ENCODE data around the gene TTC6. TPM values are rescaled to one million over a fixed set of nuclear protein-coding genes. Genes with fewer than 3 reads are reported as not detected.

The TTC6 gene
- total RNA-seq, 1 experiment from 2014 or later = 0.54 TPM

- ChIA-PET CTCF (no interaction called here), POLR2A (no interaction called here)
- in situ Hi-C loops (cut with HindIII; ENCODE audit: low pct_unique_long_range_greater_than_20kb, low sequenced_read_pairs) = no loop called here
- TF ChIP-seq REST (IDR thresholded peaks at IDR 0.05; ENCODE audit: insufficient read depth in 1 of 2, low read depth in 2 of 2, low read length in 1 of 2) = no peak
- TF ChIP-seq TCF7L2 (IDR thresholded peaks at IDR 0.05; ENCODE audit: low read depth, low read length) = no peak
- no peak for TF ChIP-seq POLR2AphosphoS5 (IDR thresholded peaks at IDR 0.05; ENCODE audit: low read depth, low read length)
- no peak for TF ChIP-seq SIN3A (IDR thresholded peaks at IDR 0.05; ENCODE audit: borderline replicate concordance, insufficient read depth, low read depth, low read length)
- ATAC-seq (no peak), DNase-seq (ENCODE audit: low read depth, low spot score) (no peak)
- intact Hi-C loops (cut with micrococcal nuclease; ENCODE audit: unreplicated experiment) = no loop called here
- no TSS peak for BruUV-seq (replicated peaks)
- Histone ChIP-seq H3K27ac (ENCODE audit: low read length) (no peak overlapping the region), H3K4me3 (ENCODE audit: low read depth in 2 of 2, low read length in 2 of 2) (no peak overlapping the region), H3K27me3 (ENCODE audit: control insufficient read depth, insufficient read depth, low read length) (no peaks in the 10 kb centered on the region), H3K36me3 (ENCODE audit: control insufficient read depth, insufficient read depth, low read length) (no peaks in the 10 kb centered on the region), H3K4me1 (ENCODE audit: control insufficient read depth, insufficient read depth, low read length) (no peaks in the 10 kb centered on the region), H3K9me3 (ENCODE audit: control insufficient read depth, insufficient read depth, low read depth, low read length) (no peaks in the 10 kb centered on the region)
These were observed 43.2 kb downstream of the TTC6 start for GRCh38 chr14:37638599-37638998.

- no TSS peak for BruUV-seq (replicated peaks)
- ATAC-seq (no peak), DNase-seq (ENCODE audit: low read depth, low spot score) (no peak)
- Histone ChIP-seq H3K9me3 (ENCODE audit: control insufficient read depth, insufficient read depth, low read depth, low read length) (no peaks in the 10 kb centered on the region), H3K27ac (ENCODE audit: low read length) (no peak overlapping the region), H3K4me3 (ENCODE audit: low read depth in 2 of 2, low read length in 2 of 2) (no peak overlapping the region), H3K36me3 (ENCODE audit: control insufficient read depth, insufficient read depth, low read length) (no peaks in the 10 kb centered on the region), H3K4me1 (ENCODE audit: control insufficient read depth, insufficient read depth, low read length) (no peaks in the 10 kb centered on the region), H3K27me3 (ENCODE audit: control insufficient read depth, insufficient read depth, low read length) (no peaks in the 10 kb centered on the region)
- ChIA-PET POLR2A (no interaction called here), CTCF (no interaction called here)
- in situ Hi-C loops (cut with HindIII; ENCODE audit: low pct_unique_long_range_greater_than_20kb, low sequenced_read_pairs) (no loop called here), intact Hi-C loops (cut with micrococcal nuclease; ENCODE audit: unreplicated experiment) (no loop called here)
- TF ChIP-seq SIN3A (IDR thresholded peaks at IDR 0.05; ENCODE audit: borderline replicate concordance, insufficient read depth, low read depth, low read length) (no peak), TCF7L2 (IDR thresholded peaks at IDR 0.05; ENCODE audit: low read depth, low read length) (peak; percentile 81), POLR2AphosphoS5 (IDR thresholded peaks at IDR 0.05; ENCODE audit: low read depth, low read length) (no peak), REST (IDR thresholded peaks at IDR 0.05; ENCODE audit: insufficient read depth in 1 of 2, low read depth in 2 of 2, low read length in 1 of 2) (no peak), CTCF (IDR thresholded peaks at IDR 0.05) (no peak)
These were observed 45.7 kb downstream of the TTC6 start for GRCh38 chr14:37641117-37641516.

Measured in Panc1 (cell line).